ENCODE data around the gene TIAM1. TPM values are rescaled to one million over a fixed set of nuclear protein-coding genes. Genes with fewer than 3 reads are reported as not detected.
A peak's percentile ranks its signal among the peaks of the same experiment; 100 is the strongest.

The TIAM1 gene
- total RNA-seq, 1 experiment from 2014 or later, result 28.7 TPM

DNA sequence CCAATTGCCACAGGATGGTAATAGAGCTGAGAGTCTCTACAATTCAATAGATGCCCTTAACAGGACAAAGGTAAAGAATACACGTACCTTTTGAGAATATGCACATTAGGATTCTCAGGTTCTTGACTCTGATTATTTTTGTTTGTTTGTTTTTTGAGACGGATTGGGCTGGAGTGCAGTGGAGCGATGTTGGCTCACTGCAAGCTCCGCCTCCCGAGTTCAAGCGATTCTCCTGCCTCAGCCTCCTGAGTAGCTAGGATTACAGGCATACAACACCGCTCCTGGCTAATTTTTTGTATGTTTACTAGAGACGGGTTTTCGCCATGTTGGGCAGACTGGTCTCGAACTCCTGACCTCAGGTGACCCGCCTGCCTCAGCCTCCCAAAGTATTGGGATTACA, 48.4 kb downstream of the TIAM1 start:
- Mint-ChIP-seq H3K27ac (no peak overlapping the region), H3K4me3 (no peak overlapping the region), H3K27me3 (ENCODE audit: low read depth) (no peaks in the 10 kb centered on the region), H3K4me1 (peaks cover 26% of the 10 kb centered on the region), H3K36me3 (no peaks in the 10 kb centered on the region), H3K9me3 (no peaks in the 10 kb centered on the region)
- ChIA-PET POLR2A (no interaction called here), CTCF (interaction anchor here (0.6 kb wide), 1 partner anchor 60 kb away, joined by 3 read pairs; no protein-coding TSS in a partner anchor)
- TF ChIP-seq CREB1 (CRISPR knock-in tag; IDR thresholded peaks at IDR 0.05), result no peak
- no peak for TF ChIP-seq MXD4 (CRISPR knock-in tag; IDR thresholded peaks at IDR 0.05; ENCODE audit: borderline replicate concordance)
- no peak for TF ChIP-seq PRRX2 (CRISPR knock-in tag; IDR thresholded peaks at IDR 0.05)
- no peak for TF ChIP-seq ZNF232 (CRISPR knock-in tag; IDR thresholded peaks at IDR 0.05)
- no peak for TF ChIP-seq NFYB (CRISPR knock-in tag; conservative IDR thresholded peaks at IDR 0.05; ENCODE audit: low read depth)
- no peak for TF ChIP-seq MLX (CRISPR knock-in tag; IDR thresholded peaks at IDR 0.05)
- TF ChIP-seq ZNF423 (CRISPR knock-in tag; IDR thresholded peaks at IDR 0.05), result no peak
- no peak for TF ChIP-seq ZNF317 (CRISPR knock-in tag; IDR thresholded peaks at IDR 0.05; ENCODE audit: borderline replicate concordance, low read depth)
- no peak for TF ChIP-seq FOXP1 (CRISPR knock-in tag; IDR thresholded peaks at IDR 0.05; ENCODE audit: borderline replicate concordance)
- DNase-seq (ENCODE audit: low spot score), result no peak
- no peak for ATAC-seq

DNA sequence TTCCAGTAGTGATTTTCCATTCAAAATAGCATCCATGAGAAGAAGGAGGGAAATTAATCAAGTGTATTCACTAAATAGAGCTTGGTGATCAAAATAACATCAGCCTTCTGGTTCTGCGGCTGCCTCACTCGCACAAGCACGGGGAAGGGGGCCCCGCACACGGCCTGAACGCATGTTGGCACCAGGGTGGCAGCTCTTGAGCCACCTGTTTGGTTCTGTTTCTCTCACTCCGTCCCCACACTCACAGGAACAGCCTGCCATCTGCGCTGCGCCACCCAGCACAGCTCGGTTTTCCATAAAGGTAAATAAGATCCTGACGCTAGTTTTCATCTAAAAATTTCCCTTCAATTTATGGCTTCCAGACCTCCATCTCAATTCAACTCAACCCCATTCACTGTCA, 49.4 kb downstream of the TIAM1 start:
- TF ChIP-seq, protein P1, sequence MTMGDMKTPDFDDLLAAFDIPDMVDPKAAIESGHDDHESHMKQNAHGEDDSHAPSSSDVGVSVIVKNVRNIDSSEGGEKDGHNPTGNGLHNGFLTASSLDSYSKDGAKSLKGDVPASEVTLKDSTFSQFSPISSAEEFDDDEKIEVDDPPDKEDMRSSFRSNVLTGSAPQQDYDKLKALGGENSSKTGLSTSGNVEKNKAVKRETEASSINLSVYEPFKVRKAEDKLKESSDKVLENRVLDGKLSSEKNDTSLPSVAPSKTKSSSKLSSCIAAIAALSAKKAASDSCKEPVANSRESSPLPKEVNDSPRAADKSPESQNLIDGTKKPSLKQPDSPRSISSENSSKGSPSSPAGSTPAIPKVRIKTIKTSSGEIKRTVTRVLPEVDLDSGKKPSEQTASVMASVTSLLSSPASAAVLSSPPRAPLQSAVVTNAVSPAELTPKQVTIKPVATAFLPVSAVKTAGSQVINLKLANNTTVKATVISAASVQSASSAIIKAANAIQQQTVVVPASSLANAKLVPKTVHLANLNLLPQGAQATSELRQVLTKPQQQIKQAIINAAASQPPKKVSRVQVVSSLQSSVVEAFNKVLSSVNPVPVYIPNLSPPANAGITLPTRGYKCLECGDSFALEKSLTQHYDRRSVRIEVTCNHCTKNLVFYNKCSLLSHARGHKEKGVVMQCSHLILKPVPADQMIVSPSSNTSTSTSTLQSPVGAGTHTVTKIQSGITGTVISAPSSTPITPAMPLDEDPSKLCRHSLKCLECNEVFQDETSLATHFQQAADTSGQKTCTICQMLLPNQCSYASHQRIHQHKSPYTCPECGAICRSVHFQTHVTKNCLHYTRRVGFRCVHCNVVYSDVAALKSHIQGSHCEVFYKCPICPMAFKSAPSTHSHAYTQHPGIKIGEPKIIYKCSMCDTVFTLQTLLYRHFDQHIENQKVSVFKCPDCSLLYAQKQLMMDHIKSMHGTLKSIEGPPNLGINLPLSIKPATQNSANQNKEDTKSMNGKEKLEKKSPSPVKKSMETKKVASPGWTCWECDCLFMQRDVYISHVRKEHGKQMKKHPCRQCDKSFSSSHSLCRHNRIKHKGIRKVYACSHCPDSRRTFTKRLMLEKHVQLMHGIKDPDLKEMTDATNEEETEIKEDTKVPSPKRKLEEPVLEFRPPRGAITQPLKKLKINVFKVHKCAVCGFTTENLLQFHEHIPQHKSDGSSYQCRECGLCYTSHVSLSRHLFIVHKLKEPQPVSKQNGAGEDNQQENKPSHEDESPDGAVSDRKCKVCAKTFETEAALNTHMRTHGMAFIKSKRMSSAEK (CRISPR knock-in tag; IDR thresholded peaks at IDR 0.05; ENCODE audit: borderline replicate concordance), result no peak
- TF ChIP-seq ZNF232 (CRISPR knock-in tag; IDR thresholded peaks at IDR 0.05), result no peak
- no peak for TF ChIP-seq TEAD1 (CRISPR knock-in tag; IDR thresholded peaks at IDR 0.05)
- TF ChIP-seq GABPB1 (CRISPR knock-in tag; IDR thresholded peaks at IDR 0.05), result no peak
- TF ChIP-seq, protein P2, sequence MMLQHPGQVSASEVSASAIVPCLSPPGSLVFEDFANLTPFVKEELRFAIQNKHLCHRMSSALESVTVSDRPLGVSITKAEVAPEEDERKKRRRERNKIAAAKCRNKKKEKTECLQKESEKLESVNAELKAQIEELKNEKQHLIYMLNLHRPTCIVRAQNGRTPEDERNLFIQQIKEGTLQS (CRISPR knock-in tag; conservative IDR thresholded peaks at IDR 0.05), result no peak
- TF ChIP-seq MXD4 (CRISPR knock-in tag; IDR thresholded peaks at IDR 0.05; ENCODE audit: borderline replicate concordance), result no peak
- Mint-ChIP-seq H3K4me3 (no peak overlapping the region), H3K9me3 (no peaks in the 10 kb centered on the region), H3K4me1 (peaks cover 26% of the 10 kb centered on the region), H3K27me3 (ENCODE audit: low read depth) (no peaks in the 10 kb centered on the region), H3K27ac (peak overlapping the region; percentile 9; the same call in 1 of the 2 replicates), H3K36me3 (no peaks in the 10 kb centered on the region)
- ATAC-seq, result no peak
- ChIA-PET POLR2A (no interaction called here), CTCF (interaction anchor here (1.1 kb wide), 1 partner anchor 100 kb away, joined by 3 read pairs; no protein-coding TSS in a partner anchor)
- no peak for DNase-seq (ENCODE audit: low spot score)

GRCh38 chr21:31293986-31294385, 50.1 kb downstream of the TIAM1 start:
- TF ChIP-seq, protein P3, sequence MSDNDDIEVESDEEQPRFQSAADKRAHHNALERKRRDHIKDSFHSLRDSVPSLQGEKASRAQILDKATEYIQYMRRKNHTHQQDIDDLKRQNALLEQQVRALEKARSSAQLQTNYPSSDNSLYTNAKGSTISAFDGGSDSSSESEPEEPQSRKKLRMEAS (CRISPR knock-in tag; IDR thresholded peaks at IDR 0.05), result no peak
- TF ChIP-seq KAT7 (CRISPR knock-in tag; IDR thresholded peaks at IDR 0.05; ENCODE audit: borderline replicate concordance) (no peak), NR3C1 (CRISPR knock-in tag; conservative IDR thresholded peaks at IDR 0.05; ENCODE audit: low read depth) (no peak), EMX1 (CRISPR knock-in tag; IDR thresholded peaks at IDR 0.05) (no peak), NR1H2 (CRISPR knock-in tag; IDR thresholded peaks at IDR 0.05) (no peak), TCF7 (CRISPR knock-in tag; IDR thresholded peaks at IDR 0.05; ENCODE audit: low read depth) (no peak), CTCF (IDR thresholded peaks at IDR 0.05) (no peak)
- CTCF ChIA-PET, result interaction anchor here (1.1 kb wide), 2 partner anchors 9 to 99 kb away, joined by 3 to 5 read pairs; no protein-coding TSS in a partner anchor
- ATAC-seq (no peak), DNase-seq (ENCODE audit: low spot score) (no peak)
- Mint-ChIP-seq H3K4me1 (peaks cover 26% of the 10 kb centered on the region), H3K4me3 (no peak overlapping the region), H3K27ac (no peak overlapping the region), H3K9me3 (peaks cover 2% of the 10 kb centered on the region), H3K36me3 (no peaks in the 10 kb centered on the region), H3K27me3 (ENCODE audit: low read depth) (no peaks in the 10 kb centered on the region)
- POLR2A ChIA-PET, result no interaction called here

Measured in WTC11 (cell line).